ENCODE data around the gene CDH8. TPM values are rescaled to one million over a fixed set of nuclear protein-coding genes. Genes with fewer than 3 reads are reported as not detected.

CDH8 gene
- total and polyA plus RNA-seq, 4 donors: 0.09 TPM; not detected in 3

- Histone ChIP-seq H3K27me3 (ENCODE audit: control insufficient read depth in 4 of 4, insufficient read depth in 4 of 4, low read length in 3 of 4) (no peaks in the 10 kb centered on the region), H3K4me3 (ENCODE audit: low read depth in 1 of 3, low read length in 3 of 3) (no peak overlapping the region), H3K9me3 (ENCODE audit: control insufficient read depth in 4 of 4, low read length in 3 of 4) (no peaks in the 10 kb centered on the region), H3K4me1 (ENCODE audit: control insufficient read depth in 4 of 4, insufficient read depth in 4 of 4, low read length in 3 of 4) (no peaks in the 10 kb centered on the region), H3K36me3 (ENCODE audit: control insufficient read depth in 4 of 4, insufficient read depth in 3 of 4, low read depth in 1 of 4, low read length in 3 of 4) (no peaks in the 10 kb centered on the region), H3K27ac (ENCODE audit: low read depth in 1 of 2, low read length in 2 of 2) (no peak overlapping the region), H3K9ac (ENCODE audit: low read depth in 1 of 2, low read length in 2 of 2) (no peak overlapping the region)
- no peak for DNase-seq (ENCODE audit: low spot score)
- TF ChIP-seq MAX (IDR thresholded peaks at IDR 0.05) (no peak), YY1 (IDR thresholded peaks at IDR 0.05) (no peak), RXRA (IDR thresholded peaks at IDR 0.05) (no peak), EGR1 (IDR thresholded peaks at IDR 0.05; ENCODE audit: low read depth in 2 of 2) (no peak)
- WGBS: 74% methylated on average over 5 of the region's 5 CpGs
Measured at GRCh38 chr16:62066747-62067146, 30.5 kb upstream of the CDH8 start.

DNA sequence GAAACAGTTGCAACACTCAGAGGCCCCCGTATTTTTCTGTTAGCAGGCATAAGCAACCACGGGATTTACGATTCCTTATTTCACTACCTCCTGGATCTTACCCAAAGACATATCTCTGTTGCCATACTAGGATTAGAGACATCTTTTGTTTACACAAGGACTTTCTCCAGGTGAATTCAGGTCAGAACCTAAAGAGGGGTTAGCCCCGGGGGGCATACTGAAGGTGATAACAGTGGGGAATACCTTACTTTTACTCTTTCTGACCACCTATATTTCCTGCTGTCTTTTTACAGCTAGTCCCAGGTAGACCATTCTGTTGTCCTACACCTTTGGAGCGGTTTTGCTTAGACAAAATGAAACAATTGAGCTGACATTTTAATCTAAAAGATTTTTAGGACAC lies 27.9 kb upstream of the CDH8 start:
- H3K4me3 ChIP-seq (ENCODE audit: low read depth in 1 of 3, low read length in 3 of 3): no peak overlapping the region
- no peaks in the 10 kb centered on the region for H3K9me3 ChIP-seq (ENCODE audit: control insufficient read depth in 4 of 4, low read length in 3 of 4)
- DNase-seq (ENCODE audit: low spot score): no peak
- no peak overlapping the region for H3K9ac ChIP-seq (ENCODE audit: low read depth in 1 of 2, low read length in 2 of 2)
- H3K27me3 ChIP-seq (ENCODE audit: control insufficient read depth in 4 of 4, insufficient read depth in 4 of 4, low read length in 3 of 4): no peaks in the 10 kb centered on the region
- no peak overlapping the region for H3K27ac ChIP-seq (ENCODE audit: low read depth in 1 of 2, low read length in 2 of 2)
- H3K4me1 ChIP-seq (ENCODE audit: control insufficient read depth in 4 of 4, insufficient read depth in 4 of 4, low read length in 3 of 4): no peaks in the 10 kb centered on the region
- no peak for TF ChIP-seq MAX (IDR thresholded peaks at IDR 0.05)
- no peak for TF ChIP-seq RXRA (IDR thresholded peaks at IDR 0.05)
- no peak for TF ChIP-seq HNF4A (conservative IDR thresholded peaks at IDR 0.05)
- no peak for TF ChIP-seq YY1 (IDR thresholded peaks at IDR 0.05)
- no peak for TF ChIP-seq TAF1 (conservative IDR thresholded peaks at IDR 0.05)
- H3K36me3 ChIP-seq (ENCODE audit: control insufficient read depth in 4 of 4, insufficient read depth in 3 of 4, low read depth in 1 of 4, low read length in 3 of 4): no peaks in the 10 kb centered on the region
- WGBS: 60% methylated on average over 5 of the region's 5 CpGs

DNA sequence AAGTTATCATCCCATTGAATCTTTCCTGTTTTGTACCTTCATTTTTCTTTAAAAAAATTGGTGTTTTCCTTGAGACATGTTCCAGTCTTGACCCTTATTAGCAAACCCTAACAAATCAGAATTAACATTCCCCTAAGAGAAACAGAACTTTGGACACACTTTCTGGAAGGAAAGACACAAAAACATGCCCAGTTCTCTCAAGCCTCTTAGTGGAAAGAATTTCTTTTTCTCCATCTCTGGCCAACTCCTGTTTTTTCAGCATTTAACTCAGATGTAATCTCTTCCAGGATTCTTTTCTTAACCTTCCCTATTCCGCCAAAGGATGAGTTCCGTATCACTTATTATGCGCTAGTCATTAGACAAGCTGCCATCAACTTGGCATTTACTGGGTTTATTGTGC lies 23.9 kb upstream of the CDH8 start:
- H3K4me1 ChIP-seq (ENCODE audit: control insufficient read depth in 4 of 4, insufficient read depth in 4 of 4, low read length in 3 of 4): no peaks in the 10 kb centered on the region
- H3K36me3 ChIP-seq (ENCODE audit: control insufficient read depth in 4 of 4, insufficient read depth in 3 of 4, low read depth in 1 of 4, low read length in 3 of 4): no peaks in the 10 kb centered on the region
- 86% methylated on average over 3 of the region's 3 CpGs for WGBS
- H3K27ac ChIP-seq (ENCODE audit: low read depth in 1 of 2, low read length in 2 of 2): no peak overlapping the region
- TF ChIP-seq NR2F2 (IDR thresholded peaks at IDR 0.05): no peak
- TF ChIP-seq EGR1 (IDR thresholded peaks at IDR 0.05; ENCODE audit: low read depth in 2 of 2): no peak
- no peak for TF ChIP-seq RXRA (IDR thresholded peaks at IDR 0.05)
- TF ChIP-seq REST (IDR thresholded peaks at IDR 0.05): no peak
- TF ChIP-seq, protein P1, sequence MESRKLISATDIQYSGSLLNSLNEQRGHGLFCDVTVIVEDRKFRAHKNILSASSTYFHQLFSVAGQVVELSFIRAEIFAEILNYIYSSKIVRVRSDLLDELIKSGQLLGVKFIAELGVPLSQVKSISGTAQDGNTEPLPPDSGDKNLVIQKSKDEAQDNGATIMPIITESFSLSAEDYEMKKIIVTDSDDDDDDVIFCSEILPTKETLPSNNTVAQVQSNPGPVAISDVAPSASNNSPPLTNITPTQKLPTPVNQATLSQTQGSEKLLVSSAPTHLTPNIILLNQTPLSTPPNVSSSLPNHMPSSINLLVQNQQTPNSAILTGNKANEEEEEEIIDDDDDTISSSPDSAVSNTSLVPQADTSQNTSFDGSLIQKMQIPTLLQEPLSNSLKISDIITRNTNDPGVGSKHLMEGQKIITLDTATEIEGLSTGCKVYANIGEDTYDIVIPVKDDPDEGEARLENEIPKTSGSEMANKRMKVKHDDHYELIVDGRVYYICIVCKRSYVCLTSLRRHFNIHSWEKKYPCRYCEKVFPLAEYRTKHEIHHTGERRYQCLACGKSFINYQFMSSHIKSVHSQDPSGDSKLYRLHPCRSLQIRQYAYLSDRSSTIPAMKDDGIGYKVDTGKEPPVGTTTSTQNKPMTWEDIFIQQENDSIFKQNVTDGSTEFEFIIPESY (IDR thresholded peaks at IDR 0.05): no peak
- TF ChIP-seq RAD21 (IDR thresholded peaks at IDR 0.05): no peak
- TF ChIP-seq YY1 (IDR thresholded peaks at IDR 0.05): no peak
- TF ChIP-seq, protein P2, sequence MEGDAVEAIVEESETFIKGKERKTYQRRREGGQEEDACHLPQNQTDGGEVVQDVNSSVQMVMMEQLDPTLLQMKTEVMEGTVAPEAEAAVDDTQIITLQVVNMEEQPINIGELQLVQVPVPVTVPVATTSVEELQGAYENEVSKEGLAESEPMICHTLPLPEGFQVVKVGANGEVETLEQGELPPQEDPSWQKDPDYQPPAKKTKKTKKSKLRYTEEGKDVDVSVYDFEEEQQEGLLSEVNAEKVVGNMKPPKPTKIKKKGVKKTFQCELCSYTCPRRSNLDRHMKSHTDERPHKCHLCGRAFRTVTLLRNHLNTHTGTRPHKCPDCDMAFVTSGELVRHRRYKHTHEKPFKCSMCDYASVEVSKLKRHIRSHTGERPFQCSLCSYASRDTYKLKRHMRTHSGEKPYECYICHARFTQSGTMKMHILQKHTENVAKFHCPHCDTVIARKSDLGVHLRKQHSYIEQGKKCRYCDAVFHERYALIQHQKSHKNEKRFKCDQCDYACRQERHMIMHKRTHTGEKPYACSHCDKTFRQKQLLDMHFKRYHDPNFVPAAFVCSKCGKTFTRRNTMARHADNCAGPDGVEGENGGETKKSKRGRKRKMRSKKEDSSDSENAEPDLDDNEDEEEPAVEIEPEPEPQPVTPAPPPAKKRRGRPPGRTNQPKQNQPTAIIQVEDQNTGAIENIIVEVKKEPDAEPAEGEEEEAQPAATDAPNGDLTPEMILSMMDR (IDR thresholded peaks at IDR 0.05; ENCODE audit: low read depth, low read length, missing input control): no peak
- TF ChIP-seq GABPA (IDR thresholded peaks at IDR 0.05 in 1 of 2, conservative IDR thresholded peaks at IDR 0.05 in 1 of 2): no peak
- TF ChIP-seq FOXA2 (IDR thresholded peaks at IDR 0.05): no peak
- no peak for TF ChIP-seq HNF4G (IDR thresholded peaks at IDR 0.05)
- TF ChIP-seq MAX (IDR thresholded peaks at IDR 0.05): no peak
- TF ChIP-seq JUND (IDR thresholded peaks at IDR 0.05): no peak
- TF ChIP-seq SP1 (IDR thresholded peaks at IDR 0.05): no peak
- no peak for TF ChIP-seq TAF1 (conservative IDR thresholded peaks at IDR 0.05)
- no peaks in the 10 kb centered on the region for H3K9me3 ChIP-seq (ENCODE audit: control insufficient read depth in 4 of 4, low read length in 3 of 4)
- no peak for DNase-seq (ENCODE audit: low spot score)
- H3K9ac ChIP-seq (ENCODE audit: low read depth in 1 of 2, low read length in 2 of 2): no peak overlapping the region
- no peak overlapping the region for H3K4me3 ChIP-seq (ENCODE audit: low read depth in 1 of 3, low read length in 3 of 3)
- no peaks in the 10 kb centered on the region for H3K27me3 ChIP-seq (ENCODE audit: control insufficient read depth in 4 of 4, insufficient read depth in 4 of 4, low read length in 3 of 4)
